K562 (cell line): ENCODE data around the gene P3H1.
"Not testable (repeated sequence)": the region's sequence is repeated elsewhere in the genome, so short reads cannot be mapped to it uniquely, and the experiment has no call there.

Experiments
- CBX2 ChIP-seq: fragments of 200-600 bp; sonication (generic); IDR thresholded peaks from one replicate; pipeline ENCODE4 v1.6.1; 2012; ENCODE audit warnings: mild to moderate bottlenecking, low read length, inconsistent platforms; ENCODE audit not compliant: insufficient read depth, poor library complexity, severe bottlenecking
- CEBPB ChIP-seq: fragments of 450-650 bp; IDR thresholded peaks from 2 replicates; pipeline ENCODE4 v1.6.1; 2016; ENCODE audit warnings: missing genetic modification characterization, missing compliant biosample characterization
- ZBTB1 ChIP-seq: sonication (generic); formaldehyde crosslinking; IDR thresholded peaks from 2 replicates; pipeline ENCODE4 v1.8.1; 2023; ENCODE audit warnings: missing genetic modification reagents, low read depth, mild to moderate bottlenecking, borderline replicate concordance
- TF ChIP-seq, protein P1 (sequence below), 3 experiments: IDR thresholded peaks in 2 of 3; conservative IDR thresholded peaks in 1 of 3; 2 replicates each; pipeline ENCODE4 v1.5.1; 2011 to 2012; ENCODE audit warnings: low read length in 3 of 3, mild to moderate bottlenecking in 3 of 3, control low read depth in 2 of 3, improper control_type of control experiment in 1 of 3, inconsistent platforms in 1 of 3, low read depth in 1 of 3, mixed read lengths in 1 of 3, moderate library complexity in 1 of 3; ENCODE audit not compliant: insufficient read depth in 2 of 3

DNA sequence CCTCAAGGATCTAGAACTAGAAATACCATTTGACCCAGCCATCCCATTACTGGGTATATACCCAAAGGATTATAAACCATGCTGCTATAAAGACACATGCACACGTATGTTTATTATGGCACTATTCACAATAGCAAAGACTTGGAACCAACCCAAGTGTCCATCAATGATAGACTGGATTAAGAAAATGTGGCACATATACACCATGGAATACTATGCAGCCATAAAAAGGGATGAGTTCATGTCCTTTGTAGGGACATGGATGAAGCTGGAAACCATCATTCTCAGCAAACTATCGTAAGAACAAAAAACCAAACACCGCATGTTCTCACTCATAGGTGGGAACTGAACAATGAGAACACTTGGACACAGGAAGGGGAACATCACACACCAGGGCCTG, 48.0 kb upstream of the P3H1 start:
- TF ChIP-seq CEBPB (tag); CBX2; ZBTB1 (CRISPR knock-in tag): not testable (repeated sequence)
- TF ChIP-seq, protein P1, sequence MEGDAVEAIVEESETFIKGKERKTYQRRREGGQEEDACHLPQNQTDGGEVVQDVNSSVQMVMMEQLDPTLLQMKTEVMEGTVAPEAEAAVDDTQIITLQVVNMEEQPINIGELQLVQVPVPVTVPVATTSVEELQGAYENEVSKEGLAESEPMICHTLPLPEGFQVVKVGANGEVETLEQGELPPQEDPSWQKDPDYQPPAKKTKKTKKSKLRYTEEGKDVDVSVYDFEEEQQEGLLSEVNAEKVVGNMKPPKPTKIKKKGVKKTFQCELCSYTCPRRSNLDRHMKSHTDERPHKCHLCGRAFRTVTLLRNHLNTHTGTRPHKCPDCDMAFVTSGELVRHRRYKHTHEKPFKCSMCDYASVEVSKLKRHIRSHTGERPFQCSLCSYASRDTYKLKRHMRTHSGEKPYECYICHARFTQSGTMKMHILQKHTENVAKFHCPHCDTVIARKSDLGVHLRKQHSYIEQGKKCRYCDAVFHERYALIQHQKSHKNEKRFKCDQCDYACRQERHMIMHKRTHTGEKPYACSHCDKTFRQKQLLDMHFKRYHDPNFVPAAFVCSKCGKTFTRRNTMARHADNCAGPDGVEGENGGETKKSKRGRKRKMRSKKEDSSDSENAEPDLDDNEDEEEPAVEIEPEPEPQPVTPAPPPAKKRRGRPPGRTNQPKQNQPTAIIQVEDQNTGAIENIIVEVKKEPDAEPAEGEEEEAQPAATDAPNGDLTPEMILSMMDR (IDR thresholded peaks at IDR 0.05 in 2 of 3, conservative IDR thresholded peaks at IDR 0.05 in 1 of 3; ENCODE audit: insufficient read depth in 2 of 3, low read depth in 1 of 3, low read length in 3 of 3), result not testable (repeated sequence)
